ENCODE measurements around the gene ATP1A1. TPM values are rescaled to one million over a fixed set of nuclear protein-coding genes. Genes with fewer than 3 reads are reported as not detected.

Gene ATP1A1
- total RNA-seq, 1 donor from 2014 or later = 213 TPM

DNA sequence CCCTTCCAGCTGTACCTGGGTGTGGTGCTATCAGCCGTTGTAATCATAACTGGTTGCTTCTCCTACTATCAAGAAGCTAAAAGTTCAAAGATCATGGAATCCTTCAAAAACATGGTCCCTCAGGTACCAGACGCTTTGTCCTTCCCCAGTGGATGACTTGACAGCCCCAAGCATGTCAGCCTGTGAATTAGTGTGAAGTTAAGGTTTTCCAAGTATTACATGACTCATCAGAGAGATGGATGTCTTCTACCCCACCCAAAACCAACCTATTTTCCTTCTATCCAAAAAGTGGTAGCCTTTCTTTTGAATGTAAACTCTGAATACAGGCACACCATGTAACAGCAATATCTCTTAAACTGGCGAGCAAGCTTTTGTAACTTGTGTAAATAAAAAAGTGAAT lies 15.1 kb downstream of the ATP1A1 start:
- no peak for DNase-seq (ENCODE audit: extremely low read depth, low read depth, low spot score)

DNA sequence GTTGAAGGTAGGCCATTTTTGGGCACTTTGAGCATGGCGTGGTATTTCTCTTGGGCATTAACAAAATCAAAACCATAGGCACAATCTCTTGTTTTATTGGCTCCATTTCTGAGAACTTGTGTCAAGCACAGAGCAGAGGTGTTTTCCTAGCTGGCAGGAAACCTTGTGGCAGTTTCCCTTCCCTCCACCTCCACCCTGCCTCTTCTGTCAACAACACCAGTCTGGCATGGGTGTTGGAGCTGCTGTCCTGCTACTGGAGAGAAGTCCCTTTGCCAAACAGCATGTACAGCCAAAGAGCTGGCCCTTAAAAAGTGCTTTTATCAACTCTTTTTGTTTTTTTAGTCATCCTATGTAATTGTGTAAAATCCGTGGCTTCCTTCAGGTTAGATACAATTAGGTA lies 16.0 kb downstream of the ATP1A1 start:
- DNase-seq (ENCODE audit: extremely low read depth, low read depth, low spot score) = no peak

DNA sequence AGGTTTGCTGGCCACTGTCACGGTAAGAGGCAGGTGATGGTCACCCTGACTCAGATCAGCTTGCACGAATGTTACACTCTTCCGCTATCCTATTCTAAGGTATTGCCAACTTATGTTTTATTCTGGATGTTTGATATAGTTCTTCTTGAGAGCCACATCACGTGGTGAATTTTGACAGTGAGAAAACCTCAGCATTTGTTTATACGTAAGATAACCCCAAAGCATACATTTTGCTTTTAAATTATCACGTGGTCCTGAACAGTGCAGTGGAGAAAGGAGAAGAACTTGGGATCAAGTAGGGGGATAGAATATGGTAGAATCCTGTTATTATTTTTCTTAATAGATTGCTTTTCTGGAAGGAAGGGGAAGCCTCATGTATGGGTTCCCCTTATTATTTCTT lies 16.6 kb downstream of the ATP1A1 start:
- no peak for DNase-seq (ENCODE audit: extremely low read depth, low read depth, low spot score)

DNA sequence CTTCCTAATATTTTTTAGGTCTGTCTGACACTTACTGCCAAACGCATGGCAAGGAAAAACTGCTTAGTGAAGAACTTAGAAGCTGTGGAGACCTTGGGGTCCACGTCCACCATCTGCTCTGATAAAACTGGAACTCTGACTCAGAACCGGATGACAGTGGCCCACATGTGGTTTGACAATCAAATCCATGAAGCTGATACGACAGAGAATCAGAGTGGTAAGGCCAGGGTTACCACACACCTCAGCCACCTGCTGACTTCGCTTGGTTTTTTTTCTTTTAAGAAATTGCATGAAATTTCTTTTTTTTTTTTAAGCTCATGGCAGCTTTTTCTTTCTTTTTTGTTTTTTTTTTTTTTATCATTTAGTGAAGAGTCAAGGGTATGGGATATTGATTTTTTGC lies 17.2 kb downstream of the ATP1A1 start:
- no peak for DNase-seq (ENCODE audit: extremely low read depth, low read depth, low spot score)

DNA sequence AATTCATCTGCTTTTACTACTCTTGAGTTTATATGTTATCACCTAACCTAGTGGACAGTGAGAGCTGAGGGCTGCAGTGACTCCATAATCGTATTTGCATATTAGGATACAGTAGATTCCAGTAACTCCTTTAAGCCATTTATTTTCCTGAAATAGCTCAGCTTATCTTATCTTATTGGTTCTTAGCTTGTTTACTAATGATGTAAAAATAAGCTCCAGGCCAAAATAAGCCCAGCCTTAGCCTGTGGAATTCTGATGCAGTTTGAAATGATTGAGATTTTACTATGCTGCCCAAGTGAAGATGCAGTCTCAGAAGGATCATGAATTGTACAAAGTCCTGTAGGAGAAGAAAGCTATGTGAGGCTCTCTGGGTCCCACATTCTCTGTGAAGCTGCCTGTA lies 18.1 kb downstream of the ATP1A1 start:
- DNase-seq (ENCODE audit: extremely low read depth, low read depth, low spot score) = no peak

DNA sequence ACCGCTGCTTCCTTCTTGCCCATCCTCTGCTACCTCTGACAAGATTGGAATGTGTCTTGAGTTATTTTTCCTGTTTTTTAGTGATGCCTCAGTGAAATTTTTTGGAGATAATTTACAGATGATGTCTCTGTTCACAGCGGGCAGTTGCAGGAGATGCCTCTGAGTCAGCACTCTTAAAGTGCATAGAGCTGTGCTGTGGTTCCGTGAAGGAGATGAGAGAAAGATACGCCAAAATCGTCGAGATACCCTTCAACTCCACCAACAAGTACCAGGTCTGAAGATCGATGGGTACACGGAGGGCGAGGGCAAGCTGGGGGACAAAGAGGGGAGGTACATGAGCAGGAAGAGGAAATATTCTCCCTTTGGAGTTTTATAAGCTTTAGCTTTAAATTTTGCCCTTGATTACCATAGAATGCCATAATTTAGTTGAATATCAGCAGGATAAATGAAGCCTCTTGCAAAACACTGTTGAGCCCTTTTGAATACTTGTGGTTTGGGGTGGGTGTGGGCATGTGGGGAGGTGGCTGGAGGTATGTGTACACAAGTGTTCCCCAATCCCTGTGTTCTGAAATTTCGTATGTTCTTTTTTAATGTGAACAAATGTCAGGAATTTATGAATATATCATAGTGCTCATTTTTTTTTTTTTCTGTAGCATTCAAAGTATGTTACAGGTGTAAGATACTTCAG lies 19.8 kb downstream of the ATP1A1 start:
- no peak for DNase-seq (ENCODE audit: extremely low read depth, low read depth, low spot score)

DNA sequence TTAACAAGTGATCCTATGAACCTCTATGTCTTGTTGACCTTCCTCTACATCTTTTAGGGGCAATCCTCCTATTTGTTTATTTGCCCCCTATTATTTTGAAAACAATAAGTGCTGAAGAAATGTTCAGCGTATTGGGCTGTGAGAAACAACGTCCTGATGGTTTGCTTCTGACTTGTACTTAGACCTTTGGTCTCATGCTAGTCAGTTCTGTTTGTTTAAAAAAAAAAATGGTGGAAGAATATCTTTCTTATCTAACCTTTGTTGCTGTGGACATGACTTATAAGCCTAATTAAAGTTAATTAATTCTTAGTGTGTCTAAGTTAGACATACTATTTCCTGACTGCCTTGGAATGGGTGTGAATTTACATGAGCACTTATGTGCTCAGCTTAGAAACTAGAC lies 20.7 kb downstream of the ATP1A1 start:
- DNase-seq (ENCODE audit: extremely low read depth, low read depth, low spot score) = no peak

DNA sequence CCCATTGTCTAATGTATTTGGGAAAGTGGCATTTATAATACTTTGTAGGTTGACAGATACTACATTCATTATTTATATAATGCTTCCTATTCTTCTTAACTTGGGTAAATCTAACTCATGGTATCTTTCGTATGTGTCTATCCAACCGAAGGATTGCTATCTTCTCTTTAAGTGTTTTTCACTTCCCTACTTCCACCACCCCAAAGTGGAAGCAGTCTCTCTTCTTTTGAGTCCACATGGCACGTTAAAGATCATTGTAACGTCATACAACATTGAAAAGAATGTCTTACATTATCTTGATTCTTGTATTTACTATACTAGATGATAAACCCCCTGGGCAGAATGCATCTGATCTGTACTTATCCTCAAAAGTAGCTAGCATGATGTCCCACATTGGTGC lies 21.2 kb downstream of the ATP1A1 start:
- no peak for DNase-seq (ENCODE audit: extremely low read depth, low read depth, low spot score)

DNA sequence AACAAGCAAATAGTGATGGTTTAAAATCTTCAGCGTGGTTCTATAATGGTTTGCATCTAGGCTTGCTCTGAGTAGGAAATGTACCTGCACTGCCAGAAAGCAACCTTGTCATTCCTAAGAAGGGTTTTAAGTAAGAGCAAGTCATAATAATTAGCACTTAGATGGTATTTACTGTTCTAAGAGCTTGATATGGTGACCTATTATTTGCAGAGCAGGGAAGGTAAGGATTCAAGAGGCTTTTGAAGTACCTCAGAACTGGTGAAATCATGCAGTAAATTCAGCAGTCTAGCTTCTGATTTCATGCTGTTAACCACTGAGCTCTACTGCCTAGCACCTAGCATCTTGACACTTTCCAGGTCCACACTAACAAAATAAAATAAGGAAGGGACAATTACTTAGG lies 23.7 kb downstream of the ATP1A1 start:
- DNase-seq (ENCODE audit: extremely low read depth, low read depth, low spot score) = no peak

DNA sequence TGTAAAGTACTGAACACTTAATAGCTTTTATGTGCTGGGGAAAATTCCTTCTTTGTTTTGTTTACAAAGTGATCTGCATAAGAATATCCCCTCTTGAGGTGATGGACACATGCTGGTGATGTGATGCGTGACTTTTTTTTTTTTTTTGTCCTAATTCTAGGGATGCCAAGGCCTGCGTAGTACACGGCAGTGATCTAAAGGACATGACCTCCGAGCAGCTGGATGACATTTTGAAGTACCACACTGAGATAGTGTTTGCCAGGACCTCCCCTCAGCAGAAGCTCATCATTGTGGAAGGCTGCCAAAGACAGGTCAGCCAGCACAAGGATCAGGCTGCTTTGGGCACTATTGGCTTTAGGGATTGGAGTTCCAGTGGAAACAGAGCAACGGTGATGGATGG lies 24.7 kb downstream of the ATP1A1 start:
- DNase-seq (ENCODE audit: extremely low read depth, low read depth, low spot score) = no peak

DNA sequence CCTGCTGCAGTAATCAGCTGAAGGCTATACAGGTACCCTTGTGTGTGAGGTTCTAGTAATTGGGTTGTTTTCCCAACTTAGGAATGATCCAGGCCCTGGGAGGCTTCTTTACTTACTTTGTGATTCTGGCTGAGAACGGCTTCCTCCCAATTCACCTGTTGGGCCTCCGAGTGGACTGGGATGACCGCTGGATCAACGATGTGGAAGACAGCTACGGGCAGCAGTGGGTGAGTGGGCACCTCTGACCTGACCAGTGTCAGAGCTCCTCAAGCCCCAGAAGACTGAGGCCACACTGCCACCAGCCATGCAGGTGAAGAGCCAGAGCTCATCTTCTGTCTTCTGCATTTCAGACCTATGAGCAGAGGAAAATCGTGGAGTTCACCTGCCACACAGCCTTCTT lies 27.7 kb downstream of the ATP1A1 start:
- DNase-seq (ENCODE audit: extremely low read depth, low read depth, low spot score) = no peak

DNA sequence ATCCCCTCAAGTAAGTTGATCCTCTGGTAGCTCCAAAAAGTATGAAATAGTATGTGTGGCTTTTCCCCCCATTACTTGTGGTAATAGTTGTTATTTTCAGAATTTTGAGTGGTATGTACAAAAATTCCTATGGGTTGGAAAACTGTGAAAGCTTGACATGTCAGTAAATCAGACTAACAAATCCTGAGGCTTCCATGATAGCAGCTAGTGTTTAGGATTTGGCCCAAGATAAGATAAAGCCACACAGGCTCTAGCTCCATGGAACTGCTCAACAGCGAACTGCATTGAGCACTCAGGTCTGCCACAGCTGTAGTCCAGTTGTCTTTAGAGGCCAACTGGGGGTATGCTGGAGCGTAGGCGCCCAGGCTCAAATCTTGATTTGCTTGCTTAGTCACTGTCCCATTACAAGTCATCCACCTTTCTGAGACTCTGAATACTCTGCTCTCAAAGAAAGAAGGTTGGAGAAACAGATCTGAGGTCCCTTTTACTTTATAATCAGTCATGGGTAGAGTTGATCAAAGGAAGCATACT lies 28.7 kb downstream of the ATP1A1 start:
- no peak for DNase-seq (ENCODE audit: extremely low read depth, low read depth, low spot score)

DNA sequence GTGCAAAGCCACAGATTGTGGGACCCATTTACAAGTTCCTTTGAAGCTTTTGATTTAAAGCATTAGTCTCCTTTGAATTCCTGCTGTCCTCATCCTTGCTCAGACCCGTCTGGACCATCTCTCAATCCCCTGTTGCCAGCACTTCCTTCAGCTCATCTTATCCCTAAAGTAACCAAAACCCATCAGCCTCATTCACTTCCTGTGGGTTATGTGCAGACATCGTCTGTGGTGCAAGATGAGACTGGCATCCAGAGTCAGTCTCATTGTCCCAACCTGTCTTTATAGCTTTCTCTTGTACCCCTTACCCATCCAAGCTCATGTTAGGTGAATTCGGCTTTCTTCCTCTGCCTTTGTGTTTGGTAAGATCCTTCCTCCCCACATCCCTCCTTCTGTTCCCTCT lies 29.3 kb downstream of the ATP1A1 start:
- DNase-seq (ENCODE audit: extremely low read depth, low read depth, low spot score) = no peak

DNA sequence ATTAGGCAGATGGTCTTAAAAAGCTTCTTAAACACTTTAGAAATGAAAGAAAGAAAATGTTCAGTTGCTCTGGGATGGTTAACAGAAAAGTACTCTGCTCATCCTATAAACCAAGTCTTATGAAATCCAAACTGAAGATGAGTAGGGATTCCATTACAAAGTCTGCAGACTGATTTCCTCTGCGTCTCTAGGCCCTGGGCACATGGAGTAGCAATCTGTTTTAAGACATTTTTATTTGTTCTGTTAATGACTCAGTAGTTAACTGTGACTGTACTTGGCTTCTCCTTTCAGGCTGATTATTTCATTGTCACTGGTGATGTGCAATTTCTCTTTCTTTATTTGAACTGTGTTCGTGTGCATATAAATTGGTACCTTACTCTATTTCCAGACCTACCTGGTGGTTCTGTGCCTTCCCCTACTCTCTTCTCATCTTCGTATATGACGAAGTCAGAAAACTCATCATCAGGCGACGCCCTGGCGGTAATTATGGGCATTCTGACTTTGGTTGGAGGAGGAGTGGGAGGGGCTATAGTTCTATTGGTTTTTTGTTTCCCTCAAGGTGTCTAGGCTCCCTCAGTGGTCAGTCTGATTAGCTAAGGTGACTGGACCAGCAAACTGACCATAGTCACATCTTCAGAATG lies 30.6 kb downstream of the ATP1A1 start:
- DNase-seq (ENCODE audit: extremely low read depth, low read depth, low spot score) = no peak

DNA sequence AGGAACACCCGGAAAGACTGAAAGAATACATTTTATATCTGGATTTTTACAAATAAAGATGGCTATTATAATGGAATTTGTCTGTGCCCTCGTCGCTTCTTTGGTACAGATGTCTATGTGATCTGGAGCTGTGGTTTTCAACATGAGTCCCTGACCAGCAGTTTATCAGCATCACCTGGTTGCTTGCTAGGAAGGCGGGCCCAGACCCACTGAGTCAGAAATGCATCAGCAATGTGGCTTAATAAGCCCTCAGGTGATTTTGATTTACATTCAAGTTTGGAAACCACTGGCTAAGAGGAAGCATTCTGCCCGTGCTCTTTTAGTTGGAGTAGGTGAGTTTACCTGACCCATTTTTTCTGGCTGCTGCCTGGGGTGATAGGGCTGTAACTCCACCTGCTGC lies 31.7 kb downstream of the ATP1A1 start:
- DNase-seq (ENCODE audit: extremely low read depth, low read depth, low spot score) = no peak

DNA sequence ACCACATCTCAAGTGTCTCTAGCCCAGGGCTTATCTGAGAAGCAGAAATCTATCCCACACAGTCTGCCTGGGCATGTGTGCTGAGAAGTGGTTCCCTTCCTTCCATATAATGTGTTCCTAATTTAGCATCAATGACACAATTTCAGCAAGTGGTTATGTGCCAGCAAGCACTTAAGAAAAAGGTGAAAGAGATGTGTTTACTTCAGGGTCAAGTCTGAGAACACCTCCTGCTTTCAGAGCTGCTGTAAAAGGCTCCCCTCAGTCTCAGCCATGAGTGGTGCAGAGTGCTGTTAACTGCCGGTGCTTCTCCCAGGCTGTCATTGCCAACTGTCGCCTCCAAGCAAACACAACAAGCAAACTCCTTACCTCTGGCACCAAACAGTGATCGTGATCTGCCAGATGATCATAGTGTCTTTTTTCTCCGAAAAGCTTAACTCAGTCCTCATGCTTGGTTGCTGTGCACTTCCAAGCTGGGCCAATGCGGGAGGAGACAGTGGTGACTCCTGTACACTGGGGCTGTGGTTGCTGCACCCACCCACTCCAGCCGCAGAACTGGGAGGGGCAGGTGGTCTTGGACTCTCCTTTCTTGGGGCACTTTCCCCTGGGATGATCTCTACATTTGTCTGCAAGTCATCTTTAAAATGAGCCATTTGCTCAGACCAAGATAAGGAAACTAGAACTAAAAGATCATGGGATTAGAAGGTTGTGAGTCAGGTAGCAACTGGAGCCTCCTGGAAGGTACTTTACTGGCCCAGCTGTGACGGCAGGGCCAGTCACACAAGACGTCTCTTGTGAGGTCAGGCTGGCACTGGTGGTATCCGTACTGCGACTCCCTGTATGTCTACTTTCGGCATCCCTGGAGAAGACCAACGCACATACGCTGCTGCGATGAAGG lies 32.4 kb downstream of the ATP1A1 start:
- no peak for DNase-seq (ENCODE audit: extremely low read depth, low read depth, low spot score)

DNA sequence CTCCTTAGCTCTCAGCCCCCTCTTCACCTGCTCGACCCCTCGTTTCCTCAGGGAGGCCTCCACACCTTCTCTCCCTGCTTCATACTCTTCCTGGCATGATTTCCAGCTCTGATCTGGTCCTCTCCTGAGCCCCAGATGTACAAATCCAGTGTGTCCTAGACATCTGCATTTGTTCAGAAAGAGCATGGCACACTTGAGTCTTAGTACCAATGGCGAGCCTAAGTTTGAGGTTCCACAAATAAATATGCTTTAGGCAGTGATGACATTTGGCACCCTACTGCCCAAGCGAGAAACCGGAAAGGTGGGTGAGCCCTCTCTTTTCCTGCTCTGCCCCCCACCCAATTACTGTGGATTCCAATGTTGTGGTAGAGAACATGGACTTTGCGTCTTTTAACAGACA lies 34.0 kb downstream of the ATP1A1 start:
- no peak for DNase-seq (ENCODE audit: extremely low read depth, low read depth, low spot score)

DNA sequence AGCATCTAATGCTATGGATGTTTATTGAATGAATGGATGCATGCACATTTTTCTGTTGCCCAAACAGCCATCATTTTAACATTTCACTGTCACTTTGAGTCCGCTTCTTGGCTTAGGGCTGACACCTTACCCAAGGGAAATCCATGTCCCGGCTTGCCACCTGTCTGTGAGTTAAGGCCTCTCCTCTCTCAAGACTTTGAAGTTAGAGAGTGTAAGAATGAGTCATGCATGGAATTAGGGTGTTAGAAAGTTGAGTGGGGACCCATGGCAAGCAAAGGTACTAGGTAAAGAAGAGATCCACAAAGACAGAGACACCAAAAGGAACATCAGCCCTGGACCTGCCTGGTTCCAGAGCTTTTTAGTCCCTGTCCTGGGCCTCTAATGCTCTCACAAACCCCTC lies 35.1 kb downstream of the ATP1A1 start:
- no peak for DNase-seq (ENCODE audit: extremely low read depth, low read depth, low spot score)

DNA sequence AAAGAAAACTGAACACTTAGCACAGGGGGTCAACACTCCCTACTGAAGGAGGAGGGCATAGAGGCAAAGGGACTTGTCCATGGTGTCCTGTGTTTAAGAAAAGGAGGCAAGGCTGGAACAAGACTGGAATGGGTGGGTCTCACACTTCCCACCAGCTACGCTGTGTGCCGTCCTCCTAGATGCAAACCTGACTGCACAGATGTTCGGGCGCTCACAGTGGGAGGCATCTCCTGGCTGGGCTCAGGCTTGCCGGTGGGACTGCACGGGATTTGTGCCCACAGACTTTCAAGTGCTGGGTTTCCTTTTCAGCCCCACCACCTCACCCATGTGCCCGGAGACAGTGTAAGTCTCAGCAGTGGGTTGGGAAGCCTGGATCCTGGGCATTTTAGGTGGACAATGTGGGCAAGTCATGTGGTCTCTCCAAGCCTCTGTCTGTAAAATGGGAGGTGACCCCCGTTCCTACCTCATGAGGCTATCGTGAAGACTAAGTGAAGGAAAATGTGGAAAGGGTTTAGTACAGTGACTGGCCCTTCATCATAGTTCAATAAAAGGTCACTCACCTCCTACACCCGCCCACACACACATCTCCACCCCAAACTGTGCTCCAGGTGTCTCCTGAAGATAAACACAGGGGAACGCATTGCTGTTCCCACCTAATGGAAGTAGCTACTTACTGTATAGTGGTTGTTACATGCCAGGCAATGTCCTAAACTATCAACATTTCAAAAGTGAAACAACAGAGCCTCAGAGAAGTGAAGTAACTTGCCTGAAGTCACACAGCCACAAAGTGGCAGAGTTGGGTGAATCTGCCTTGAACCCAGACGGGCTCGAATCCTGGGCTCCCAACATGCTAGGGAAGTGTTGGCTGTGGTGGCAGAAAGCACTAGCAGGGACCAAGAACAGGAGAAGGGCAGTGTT lies 36.0 kb downstream of the ATP1A1 start:
- no peak for DNase-seq (ENCODE audit: extremely low read depth, low read depth, low spot score)

DNA sequence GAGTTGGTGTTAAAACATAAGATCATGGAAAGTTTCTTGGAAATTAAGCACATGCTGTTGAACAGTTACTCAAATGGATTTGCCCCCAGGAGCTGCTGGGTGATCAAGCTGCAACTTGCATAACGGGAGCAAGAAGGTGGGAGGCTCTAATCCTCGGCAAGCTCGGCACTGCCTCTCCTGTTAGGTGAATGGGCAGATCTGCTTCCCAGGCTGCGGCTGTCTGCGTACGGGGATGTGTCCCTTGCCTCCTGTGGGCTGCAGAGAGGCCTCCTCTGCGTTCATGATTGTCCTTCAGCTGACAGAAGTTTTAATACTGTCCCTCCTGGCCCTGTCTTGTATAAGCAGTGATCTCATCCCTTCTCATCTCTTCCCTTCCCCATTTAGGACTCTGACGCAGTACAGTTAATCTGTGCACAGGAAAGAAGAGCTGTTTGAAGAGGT lies 36.7 kb downstream of the ATP1A1 start:
- DNase-seq (ENCODE audit: extremely low read depth, low read depth, low spot score) = no peak
